ENCODE measurements around the gene FAM234B. TPM values are rescaled to one million over a fixed set of nuclear protein-coding genes. Genes with fewer than 3 reads are reported as not detected.

FAM234B gene
- polyA plus RNA-seq, 1 donor from 2014 or later = 20.5 TPM

DNA sequence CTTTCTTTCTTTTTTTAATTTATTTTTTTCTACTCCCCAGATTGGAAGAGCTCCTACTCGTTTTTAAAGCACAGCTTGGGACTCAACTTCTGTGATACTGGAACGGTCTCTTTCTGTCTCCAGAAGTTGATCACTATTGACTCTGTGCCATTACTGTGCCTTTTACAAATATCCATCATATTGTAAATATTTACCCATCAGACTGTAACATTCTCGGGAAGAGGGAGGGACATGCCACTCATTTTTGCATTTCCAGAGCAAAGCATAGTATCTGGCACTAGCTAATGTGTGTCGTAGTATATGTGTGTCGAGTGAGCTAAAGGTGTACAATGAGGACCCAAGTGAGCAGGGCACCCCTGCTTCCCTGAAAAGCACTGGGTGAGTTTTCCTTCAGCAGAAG is 83.3 kb downstream of the FAM234B start:
- H3K27me3 ChIP-seq (ENCODE audit: insufficient read depth, low read depth, low read length) = no peaks in the 10 kb centered on the region
- H3K9ac ChIP-seq (ENCODE audit: low read length) = no peak overlapping the region
- H3K4me2 ChIP-seq (ENCODE audit: low read length) = no peak overlapping the region
- H3K9me2 ChIP-seq (ENCODE audit: insufficient read depth, low read length) = no peaks in the 10 kb centered on the region
- H3F3A ChIP-seq (ENCODE audit: insufficient read depth, low read length, poor library complexity, severe bottlenecking) = no peaks in the 10 kb centered on the region
- H3K4me3 ChIP-seq (ENCODE audit: low read length) = no peak overlapping the region
- no peak for TF ChIP-seq TAF1 (IDR thresholded peaks at IDR 0.05; ENCODE audit: low read depth)
- TF ChIP-seq, protein P1, sequence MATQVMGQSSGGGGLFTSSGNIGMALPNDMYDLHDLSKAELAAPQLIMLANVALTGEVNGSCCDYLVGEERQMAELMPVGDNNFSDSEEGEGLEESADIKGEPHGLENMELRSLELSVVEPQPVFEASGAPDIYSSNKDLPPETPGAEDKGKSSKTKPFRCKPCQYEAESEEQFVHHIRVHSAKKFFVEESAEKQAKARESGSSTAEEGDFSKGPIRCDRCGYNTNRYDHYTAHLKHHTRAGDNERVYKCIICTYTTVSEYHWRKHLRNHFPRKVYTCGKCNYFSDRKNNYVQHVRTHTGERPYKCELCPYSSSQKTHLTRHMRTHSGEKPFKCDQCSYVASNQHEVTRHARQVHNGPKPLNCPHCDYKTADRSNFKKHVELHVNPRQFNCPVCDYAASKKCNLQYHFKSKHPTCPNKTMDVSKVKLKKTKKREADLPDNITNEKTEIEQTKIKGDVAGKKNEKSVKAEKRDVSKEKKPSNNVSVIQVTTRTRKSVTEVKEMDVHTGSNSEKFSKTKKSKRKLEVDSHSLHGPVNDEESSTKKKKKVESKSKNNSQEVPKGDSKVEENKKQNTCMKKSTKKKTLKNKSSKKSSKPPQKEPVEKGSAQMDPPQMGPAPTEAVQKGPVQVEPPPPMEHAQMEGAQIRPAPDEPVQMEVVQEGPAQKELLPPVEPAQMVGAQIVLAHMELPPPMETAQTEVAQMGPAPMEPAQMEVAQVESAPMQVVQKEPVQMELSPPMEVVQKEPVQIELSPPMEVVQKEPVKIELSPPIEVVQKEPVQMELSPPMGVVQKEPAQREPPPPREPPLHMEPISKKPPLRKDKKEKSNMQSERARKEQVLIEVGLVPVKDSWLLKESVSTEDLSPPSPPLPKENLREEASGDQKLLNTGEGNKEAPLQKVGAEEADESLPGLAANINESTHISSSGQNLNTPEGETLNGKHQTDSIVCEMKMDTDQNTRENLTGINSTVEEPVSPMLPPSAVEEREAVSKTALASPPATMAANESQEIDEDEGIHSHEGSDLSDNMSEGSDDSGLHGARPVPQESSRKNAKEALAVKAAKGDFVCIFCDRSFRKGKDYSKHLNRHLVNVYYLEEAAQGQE (IDR thresholded peaks at IDR 0.05; ENCODE audit: borderline replicate concordance) = no peak
- no peak for TF ChIP-seq CTCF (IDR thresholded peaks at IDR 0.05; ENCODE audit: poor library complexity, severe bottlenecking)
- no peak for TF ChIP-seq MXI1 (conservative IDR thresholded peaks at IDR 0.05; ENCODE audit: poor library complexity, severe bottlenecking)
- TF ChIP-seq POLR2AphosphoS5 (IDR thresholded peaks at IDR 0.05) = no peak
- TF ChIP-seq EZH2 (IDR thresholded peaks at IDR 0.05; ENCODE audit: borderline replicate concordance, insufficient read depth, low read length, poor library complexity, severe bottlenecking) = no peak
- H3K27ac ChIP-seq (ENCODE audit: low read length) = no peak overlapping the region
- no peak overlapping the region for H2AFZ ChIP-seq (ENCODE audit: low read depth, low read length)
- no peaks in the 10 kb centered on the region for H3K36me3 ChIP-seq (ENCODE audit: insufficient read depth, low read length)
- H3K79me2 ChIP-seq (replicated peaks; ENCODE audit: insufficient read depth, low read length) = no peaks in the 10 kb centered on the region
- H3K9me3 ChIP-seq (ENCODE audit: low read length) = no peaks in the 10 kb centered on the region
- no peaks in the 10 kb centered on the region for H4K20me1 ChIP-seq (ENCODE audit: insufficient read depth)

- H3K4me2 ChIP-seq (ENCODE audit: low read length) = no peak overlapping the region
- TF ChIP-seq CTCF (IDR thresholded peaks at IDR 0.05; ENCODE audit: poor library complexity, severe bottlenecking) (no peak), EZH2 (IDR thresholded peaks at IDR 0.05; ENCODE audit: borderline replicate concordance, insufficient read depth, low read length, poor library complexity, severe bottlenecking) (no peak), TAF1 (IDR thresholded peaks at IDR 0.05; ENCODE audit: low read depth) (no peak), EP300 (conservative IDR thresholded peaks at IDR 0.05; ENCODE audit: poor library complexity, severe bottlenecking) (no peak), POLR2AphosphoS5 (IDR thresholded peaks at IDR 0.05) (no peak), RAD21 (conservative IDR thresholded peaks at IDR 0.05) (no peak), SMC3 (conservative IDR thresholded peaks at IDR 0.05; ENCODE audit: poor library complexity) (no peak), MXI1 (conservative IDR thresholded peaks at IDR 0.05; ENCODE audit: poor library complexity, severe bottlenecking) (no peak)
- TF ChIP-seq, protein P1 (IDR thresholded peaks at IDR 0.05; ENCODE audit: borderline replicate concordance) = no peak
- H3K36me3 ChIP-seq (ENCODE audit: insufficient read depth, low read length) = no peaks in the 10 kb centered on the region
- no peak overlapping the region for H2AFZ ChIP-seq (ENCODE audit: low read depth, low read length)
- H3K79me2 ChIP-seq (replicated peaks; ENCODE audit: insufficient read depth, low read length) = no peaks in the 10 kb centered on the region
- H3F3A ChIP-seq (ENCODE audit: insufficient read depth, low read length, poor library complexity, severe bottlenecking) = no peaks in the 10 kb centered on the region
- H3K9me2 ChIP-seq (ENCODE audit: insufficient read depth, low read length) = no peaks in the 10 kb centered on the region
- H4K20me1 ChIP-seq (ENCODE audit: insufficient read depth) = no peaks in the 10 kb centered on the region
- no peaks in the 10 kb centered on the region for H3K9me3 ChIP-seq (ENCODE audit: low read length)
- no peaks in the 10 kb centered on the region for H3K27me3 ChIP-seq (ENCODE audit: insufficient read depth, low read depth, low read length)
- no peak overlapping the region for H3K9ac ChIP-seq (ENCODE audit: low read length)
- H3K27ac ChIP-seq (ENCODE audit: low read length) = no peak overlapping the region
- H3K4me3 ChIP-seq (ENCODE audit: low read length) = no peak overlapping the region
Observed at GRCh38 chr12:13128291-13128965, 84.2 kb downstream of the FAM234B start.
